GM23248 (cell line): ENCODE results near the gene ZNG1A.
"Not testable (repeated sequence)": the region's sequence is repeated elsewhere in the genome, so short reads cannot be mapped to it uniquely, and the experiment has no call there.

ENCODE experiments used
- EZH2 ChIP-seq: fragments of 200-600 bp; sonication (generic); IDR thresholded peaks from 2 replicates; pipeline ENCODE4 v1.6.1; 2018; ENCODE audit warnings: antibody characterized with exemption, mild to moderate bottlenecking; ENCODE audit not compliant: insufficient read depth, poor library complexity, severe bottlenecking
- EZH2phosphoT487 ChIP-seq: fragments of 200-600 bp; sonication (generic); IDR thresholded peaks from 2 replicates; pipeline ENCODE4 v1.6.1; 2018; ENCODE audit warnings: antibody characterized with exemption, moderate library complexity, mild to moderate bottlenecking, low read depth; ENCODE audit not compliant: insufficient read depth

DNA sequence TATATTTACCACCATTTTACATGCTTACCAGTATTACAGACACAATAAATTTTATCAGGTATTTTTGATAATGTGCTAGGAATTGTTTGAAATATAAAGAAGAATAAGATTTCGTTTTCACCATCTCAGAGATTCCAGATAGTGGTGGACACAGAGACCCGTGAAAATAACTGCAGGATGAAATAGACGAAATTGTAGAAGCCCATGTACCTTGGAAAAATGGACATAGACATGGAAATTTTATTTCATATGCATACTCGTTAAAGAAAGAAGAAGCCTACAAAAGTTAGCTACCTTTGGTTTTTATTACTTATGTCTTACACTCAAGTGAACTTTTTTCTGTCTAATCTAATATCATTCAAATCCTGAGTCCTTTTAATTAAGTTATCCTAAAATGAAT is 68.2 kb downstream of the ZNG1A start:
- not testable (repeated sequence) for TF ChIP-seq EZH2phosphoT487, EZH2
